Endothelial cell (in vitro differentiated cells): Measurements from ENCODE around the gene VPS13D. TPM values are rescaled to one million over a fixed set of nuclear protein-coding genes. Genes with fewer than 3 reads are reported as not detected.

Experiments
- DNase-seq: peaks from one replicate; pipeline ENCODE4 v3.0.0; 2021; ENCODE audit warnings: low spot score
- H3K27ac Mint-ChIP-seq: one replicate; pipeline ENCODE4 v1.8.0; 2021; ENCODE audit warnings: mixed read lengths, inconsistent platforms; ENCODE audit not compliant: unreplicated experiment
- H3K27me3 Mint-ChIP-seq: one replicate; pipeline ENCODE4 v1.8.0; 2021; ENCODE audit warnings: mild to moderate bottlenecking, moderate library complexity, mixed read lengths, inconsistent platforms; ENCODE audit not compliant: unreplicated experiment
- H3K36me3 Mint-ChIP-seq: one replicate; pipeline ENCODE4 v1.8.0; 2021; ENCODE audit warnings: mild to moderate bottlenecking, low read depth, mixed read lengths, inconsistent platforms; ENCODE audit not compliant: unreplicated experiment
- H3K4me1 Mint-ChIP-seq: one replicate; pipeline ENCODE4 v1.8.0; 2021; ENCODE audit warnings: mild to moderate bottlenecking, mixed read lengths, inconsistent platforms; ENCODE audit not compliant: unreplicated experiment
- H3K4me3 Mint-ChIP-seq: one replicate; pipeline ENCODE4 v1.8.0; 2021; ENCODE audit warnings: mild to moderate bottlenecking, mixed read lengths, inconsistent platforms; ENCODE audit not compliant: unreplicated experiment
- H3K9me3 Mint-ChIP-seq: one replicate; pipeline ENCODE4 v1.8.0; 2021; ENCODE audit warnings: mixed read lengths, inconsistent platforms; ENCODE audit not compliant: unreplicated experiment
- CTCF ChIP-seq: fragments of 200-600 bp; sonication (generic); IDR thresholded peaks from one replicate; pipeline ENCODE4 v1.5.0; 2021; ENCODE audit warnings: antibody characterized with exemption; ENCODE audit not compliant: unreplicated experiment
- total RNA-seq: library from RNA; stranded (reverse); fragmentation: NEBNext Ultra II Directional; extraction: Animal tissue kit (Norgen Biotek cat#: 25700); gene quantifications from one replicate; pipeline ENCODE4 v1.2.1, GENCODE V29; 2021; ENCODE audit not compliant: unreplicated experiment

VPS13D gene
- total RNA-seq, 1 donor from 2014 or later = 37.8 TPM

- Mint-ChIP-seq H3K9me3 (no peaks in the 10 kb centered on the region), H3K4me3 (no peak overlapping the region), H3K27me3 (peaks cover 8% of the 10 kb centered on the region), H3K36me3 (peaks cover 39% of the 10 kb centered on the region), H3K27ac (no peak overlapping the region), H3K4me1 (peaks cover 12% of the 10 kb centered on the region)
- no peak for TF ChIP-seq CTCF
- no peak for DNase-seq
Measured at GRCh38 chr1:12194666-12195216, 35.1 kb upstream of the VPS13D start.

- Mint-ChIP-seq H3K4me1 (peaks cover 10% of the 10 kb centered on the region), H3K4me3 (no peak overlapping the region), H3K36me3 (peaks cover 36% of the 10 kb centered on the region), H3K27me3 (peaks cover 5% of the 10 kb centered on the region), H3K27ac (no peak overlapping the region), H3K9me3 (no peaks in the 10 kb centered on the region)
- DNase-seq = no peak
- TF ChIP-seq CTCF = no peak
Measured at GRCh38 chr1:12195416-12195815, 34.4 kb upstream of the VPS13D start.

GRCh38 chr1:12196641-12197482, 33.0 kb upstream of the VPS13D start:
- Mint-ChIP-seq H3K9me3 (no peaks in the 10 kb centered on the region), H3K27ac (no peak overlapping the region), H3K4me1 (peaks cover 8% of the 10 kb centered on the region), H3K36me3 (peaks cover 36% of the 10 kb centered on the region), H3K27me3 (peaks cover 5% of the 10 kb centered on the region), H3K4me3 (no peak overlapping the region)
- DNase-seq = no peak
- peak; percentile 27 for TF ChIP-seq CTCF

GRCh38 chr1:12197483-12197880, 32.3 kb upstream of the VPS13D start:
- no peak for TF ChIP-seq CTCF
- Mint-ChIP-seq H3K27ac (no peak overlapping the region), H3K4me3 (no peak overlapping the region), H3K9me3 (no peaks in the 10 kb centered on the region), H3K36me3 (peaks cover 38% of the 10 kb centered on the region), H3K4me1 (peaks cover 8% of the 10 kb centered on the region), H3K27me3 (peaks cover 4% of the 10 kb centered on the region)
- no peak for DNase-seq

- TF ChIP-seq CTCF = no peak
- H3K27me3 Mint-ChIP-seq = no peaks in the 10 kb centered on the region
- H3K9me3 Mint-ChIP-seq = no peaks in the 10 kb centered on the region
- DNase-seq = no peak
- H3K4me3 Mint-ChIP-seq = no peak overlapping the region
- H3K4me1 Mint-ChIP-seq = no peaks in the 10 kb centered on the region
- peaks cover 25% of the 10 kb centered on the region for H3K36me3 Mint-ChIP-seq
- H3K27ac Mint-ChIP-seq = no peak overlapping the region
Measured at GRCh38 chr1:12200208-12200607, 29.6 kb upstream of the VPS13D start.
